ENCODE measurements around the gene SH3BP5L.

The SH3BP5L gene

DNA sequence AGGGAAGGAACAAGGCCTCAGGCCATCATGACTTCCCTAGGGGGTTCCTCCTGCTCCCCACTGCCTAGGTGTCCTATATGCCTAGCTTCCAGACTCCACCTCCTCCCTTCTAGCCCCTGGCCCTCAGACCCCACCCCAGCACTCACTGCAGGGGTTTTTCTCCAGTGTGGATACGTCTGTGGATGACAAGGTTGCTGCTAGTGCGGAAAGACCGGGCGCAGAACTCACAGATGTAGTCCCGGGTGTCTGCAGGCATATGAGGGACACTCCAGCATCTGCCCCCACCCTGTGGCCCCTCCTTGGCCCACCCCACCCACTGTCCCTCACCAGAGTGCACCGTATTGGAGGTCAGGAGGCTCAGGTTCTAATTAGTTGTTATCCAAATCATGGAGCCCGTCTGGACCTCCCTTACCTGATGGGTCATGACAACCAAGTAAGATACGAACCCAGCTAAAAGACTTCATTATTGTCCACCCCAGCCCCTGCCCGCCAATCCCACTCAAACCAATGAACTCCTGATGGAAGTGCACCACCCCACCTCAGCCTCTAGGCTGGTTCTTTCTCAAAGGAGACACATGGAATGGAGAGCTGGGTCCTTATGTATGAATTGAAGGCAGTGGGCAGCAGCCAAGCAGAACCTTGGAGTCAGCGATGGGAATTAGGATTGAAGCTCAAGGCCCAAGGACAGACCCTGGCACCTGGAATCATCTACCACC, 25.0 kb upstream of the SH3BP5L start:
- TF ChIP-seq, protein P1, sequence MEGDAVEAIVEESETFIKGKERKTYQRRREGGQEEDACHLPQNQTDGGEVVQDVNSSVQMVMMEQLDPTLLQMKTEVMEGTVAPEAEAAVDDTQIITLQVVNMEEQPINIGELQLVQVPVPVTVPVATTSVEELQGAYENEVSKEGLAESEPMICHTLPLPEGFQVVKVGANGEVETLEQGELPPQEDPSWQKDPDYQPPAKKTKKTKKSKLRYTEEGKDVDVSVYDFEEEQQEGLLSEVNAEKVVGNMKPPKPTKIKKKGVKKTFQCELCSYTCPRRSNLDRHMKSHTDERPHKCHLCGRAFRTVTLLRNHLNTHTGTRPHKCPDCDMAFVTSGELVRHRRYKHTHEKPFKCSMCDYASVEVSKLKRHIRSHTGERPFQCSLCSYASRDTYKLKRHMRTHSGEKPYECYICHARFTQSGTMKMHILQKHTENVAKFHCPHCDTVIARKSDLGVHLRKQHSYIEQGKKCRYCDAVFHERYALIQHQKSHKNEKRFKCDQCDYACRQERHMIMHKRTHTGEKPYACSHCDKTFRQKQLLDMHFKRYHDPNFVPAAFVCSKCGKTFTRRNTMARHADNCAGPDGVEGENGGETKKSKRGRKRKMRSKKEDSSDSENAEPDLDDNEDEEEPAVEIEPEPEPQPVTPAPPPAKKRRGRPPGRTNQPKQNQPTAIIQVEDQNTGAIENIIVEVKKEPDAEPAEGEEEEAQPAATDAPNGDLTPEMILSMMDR (IDR thresholded peaks at IDR 0.05; ENCODE audit: borderline replicate concordance, insufficient read depth, low read depth, low read length): no peak
- no peak overlapping the region for H3K4me3 ChIP-seq (ENCODE audit: low read depth, low read length)

DNA sequence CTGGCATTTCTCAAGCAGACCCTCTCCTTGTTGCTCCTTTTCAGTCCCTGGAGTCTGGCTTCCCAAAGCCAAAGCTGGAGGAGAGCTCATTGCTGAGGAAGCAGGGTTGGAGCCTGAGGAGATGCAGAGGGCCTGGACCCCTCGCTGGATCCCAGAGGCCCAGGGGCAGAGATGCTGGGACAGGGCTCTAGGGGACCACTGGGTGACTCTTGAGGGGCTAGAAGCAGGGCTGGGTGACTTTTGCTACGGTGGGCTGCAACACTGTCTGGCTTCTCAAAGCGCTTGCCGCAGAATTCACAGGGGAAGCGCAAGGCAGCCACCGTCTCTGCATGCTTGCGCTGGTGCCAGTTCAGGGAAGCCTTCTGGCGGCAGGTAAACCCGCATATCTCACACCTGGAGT, 24.4 kb upstream of the SH3BP5L start:
- TF ChIP-seq, protein P1 (IDR thresholded peaks at IDR 0.05; ENCODE audit: borderline replicate concordance, insufficient read depth, low read depth, low read length): no peak
- no peak overlapping the region for H3K4me3 ChIP-seq (ENCODE audit: low read depth, low read length)

GRCh38 chr1:248849637-248850036, 23.9 kb upstream of the SH3BP5L start:
- no peak overlapping the region for H3K4me3 ChIP-seq (ENCODE audit: low read depth, low read length)
- TF ChIP-seq, protein P1 (IDR thresholded peaks at IDR 0.05; ENCODE audit: borderline replicate concordance, insufficient read depth, low read depth, low read length): no peak

DNA sequence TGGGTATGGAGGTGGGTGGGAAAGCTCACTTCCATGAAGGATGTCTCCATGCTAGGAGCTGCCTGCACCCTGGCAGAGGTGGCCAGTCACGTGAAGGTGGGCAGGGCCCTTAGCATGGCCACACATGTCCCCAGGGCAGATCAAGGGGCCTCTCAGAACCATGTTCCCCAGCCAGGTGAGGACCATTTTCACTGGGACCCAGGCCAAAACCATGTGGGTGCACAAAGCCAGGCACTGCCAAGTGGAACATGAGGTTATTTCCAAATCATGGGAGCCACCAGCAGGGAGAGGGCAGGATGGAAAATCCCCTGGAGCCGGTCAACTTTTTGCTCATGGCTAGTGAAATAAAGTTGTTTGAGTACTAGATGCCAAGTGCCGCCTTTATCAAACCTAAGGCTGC, 23.4 kb upstream of the SH3BP5L start:
- TF ChIP-seq, protein P1 (IDR thresholded peaks at IDR 0.05; ENCODE audit: borderline replicate concordance, insufficient read depth, low read depth, low read length): no peak
- H3K4me3 ChIP-seq (ENCODE audit: low read depth, low read length): no peak overlapping the region

DNA sequence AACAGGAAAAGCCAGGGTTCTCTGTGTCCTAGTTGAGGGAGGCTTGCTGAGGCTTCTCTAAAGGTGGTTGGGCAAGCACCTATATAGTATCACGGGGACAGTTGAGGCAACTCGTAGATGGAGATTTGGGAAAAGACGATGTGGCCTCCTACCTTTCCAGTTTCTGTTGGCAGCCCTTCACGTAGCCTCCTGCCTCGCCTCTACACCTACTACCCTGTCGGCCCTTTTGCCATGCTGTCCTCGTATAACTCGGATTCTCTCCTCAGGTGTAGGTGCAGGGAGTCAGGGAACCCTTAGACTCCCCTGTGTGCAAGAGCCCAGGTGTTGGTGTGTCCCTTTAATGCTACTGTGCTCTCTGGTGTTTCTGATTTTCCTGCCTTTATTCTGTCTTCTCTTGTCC, 22.9 kb upstream of the SH3BP5L start:
- TF ChIP-seq, protein P1 (IDR thresholded peaks at IDR 0.05; ENCODE audit: borderline replicate concordance, insufficient read depth, low read depth, low read length): no peak
- no peak overlapping the region for H3K4me3 ChIP-seq (ENCODE audit: low read depth, low read length)

DNA sequence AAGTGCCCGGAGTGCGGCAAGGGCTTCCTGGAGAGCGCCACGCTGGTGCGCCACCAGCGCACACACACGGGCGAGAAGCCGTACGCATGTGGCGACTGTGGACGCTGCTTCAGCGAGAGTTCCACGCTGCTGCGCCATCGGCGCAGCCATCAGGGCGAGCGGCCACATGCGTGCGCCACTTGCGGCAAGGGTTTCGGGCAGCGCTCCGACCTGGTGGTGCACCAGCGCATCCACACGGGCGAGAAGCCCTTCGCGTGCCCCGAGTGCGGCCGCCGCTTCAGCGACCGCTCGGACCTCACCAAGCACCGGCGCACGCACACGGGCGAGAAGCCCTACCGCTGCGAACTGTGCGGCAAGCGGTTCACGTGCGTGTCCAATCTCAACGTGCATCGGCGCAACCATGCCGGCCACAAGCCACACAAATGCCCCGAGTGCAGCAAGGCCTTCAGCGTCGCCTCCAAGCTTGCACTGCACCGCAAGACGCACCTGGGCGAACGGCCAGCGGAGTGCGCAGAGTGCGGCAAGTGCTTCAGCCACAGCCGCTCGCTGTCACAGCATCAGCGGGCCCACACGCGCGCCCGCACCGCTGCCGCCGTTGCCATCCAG, 22.3 kb upstream of the SH3BP5L start:
- no peak overlapping the region for H3K4me3 ChIP-seq (ENCODE audit: low read depth, low read length)
- TF ChIP-seq, protein P1 (IDR thresholded peaks at IDR 0.05; ENCODE audit: borderline replicate concordance, insufficient read depth, low read depth, low read length): no peak

All from GM12875 (cell line).